ENCODE data around the gene FMN1. TPM values are rescaled to one million over a fixed set of nuclear protein-coding genes. Genes with fewer than 3 reads are reported as not detected.

Gene FMN1
- total RNA-seq, 1 experiment from 2014 or later = 3.9 TPM

DNA sequence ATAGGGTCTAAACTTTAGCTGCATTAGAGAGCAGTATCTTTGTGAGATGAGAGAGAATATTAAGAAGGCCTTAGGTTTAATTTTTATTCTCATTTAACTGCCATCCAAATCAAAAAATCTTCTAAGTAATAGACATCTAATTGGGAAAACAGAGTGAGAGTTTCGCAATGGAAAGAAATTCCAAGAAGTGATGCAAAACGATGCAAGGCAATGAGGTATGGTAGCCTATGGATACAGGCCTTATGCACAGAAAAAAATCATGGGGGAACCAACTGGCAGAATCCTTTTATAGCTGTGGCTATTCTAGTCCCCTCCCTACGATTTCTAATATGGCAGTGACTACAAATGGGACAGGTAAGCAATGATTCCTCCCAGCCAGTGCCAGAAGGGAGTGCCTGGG, 250.8 kb downstream of the FMN1 start:
- POLR2A ChIA-PET = no interaction called here
- BruUV-seq (replicated peaks) = no TSS peak
- TF ChIP-seq TCF7L2 (IDR thresholded peaks at IDR 0.05; ENCODE audit: low read depth, low read length) (no peak), POLR2AphosphoS5 (IDR thresholded peaks at IDR 0.05; ENCODE audit: low read depth, low read length) (no peak), SIN3A (IDR thresholded peaks at IDR 0.05; ENCODE audit: borderline replicate concordance, insufficient read depth, low read depth, low read length) (no peak), CTCF (IDR thresholded peaks at IDR 0.05) (no peak), REST (IDR thresholded peaks at IDR 0.05; ENCODE audit: insufficient read depth in 1 of 2, low read depth in 2 of 2, low read length in 1 of 2) (no peak)
- no peak for DNase-seq (ENCODE audit: low read depth, low spot score)
- CTCF ChIA-PET = no interaction called here
- H3K27me3 ChIP-seq (ENCODE audit: control insufficient read depth, insufficient read depth, low read length) = no peaks in the 10 kb centered on the region
- H3K27ac ChIP-seq (ENCODE audit: low read length) = no peak overlapping the region
- no peaks in the 10 kb centered on the region for H3K36me3 ChIP-seq (ENCODE audit: control insufficient read depth, insufficient read depth, low read length)
- H3K4me3 ChIP-seq (ENCODE audit: low read depth in 2 of 2, low read length in 2 of 2) = no peak overlapping the region
- no peaks in the 10 kb centered on the region for H3K4me1 ChIP-seq (ENCODE audit: control insufficient read depth, insufficient read depth, low read length)
- H3K9me3 ChIP-seq (ENCODE audit: control insufficient read depth, insufficient read depth, low read depth, low read length) = no peaks in the 10 kb centered on the region
- ATAC-seq = no peak
- in situ Hi-C loops (cut with HindIII; ENCODE audit: low pct_unique_long_range_greater_than_20kb, low sequenced_read_pairs) = no loop called here
- intact Hi-C loops (cut with micrococcal nuclease; ENCODE audit: unreplicated experiment) = no loop called here

GRCh38 chr15:32942401-32942841, 252.1 kb downstream of the FMN1 start:
- POLR2A ChIA-PET = no interaction called here
- intact Hi-C loops (cut with micrococcal nuclease; ENCODE audit: unreplicated experiment) (no loop called here), in situ Hi-C loops (cut with HindIII; ENCODE audit: low pct_unique_long_range_greater_than_20kb, low sequenced_read_pairs) (no loop called here)
- Histone ChIP-seq H3K27ac (ENCODE audit: low read length) (no peak overlapping the region), H3K4me1 (ENCODE audit: control insufficient read depth, insufficient read depth, low read length) (no peaks in the 10 kb centered on the region), H3K4me3 (ENCODE audit: low read depth in 2 of 2, low read length in 2 of 2) (no peak overlapping the region), H3K9me3 (ENCODE audit: control insufficient read depth, insufficient read depth, low read depth, low read length) (no peaks in the 10 kb centered on the region), H3K36me3 (ENCODE audit: control insufficient read depth, insufficient read depth, low read length) (no peaks in the 10 kb centered on the region), H3K27me3 (ENCODE audit: control insufficient read depth, insufficient read depth, low read length) (no peaks in the 10 kb centered on the region)
- CTCF ChIA-PET = no interaction called here
- ATAC-seq (no peak), DNase-seq (ENCODE audit: low read depth, low spot score) (no peak)
- no TSS peak for BruUV-seq (replicated peaks)
- TF ChIP-seq TCF7L2 (IDR thresholded peaks at IDR 0.05; ENCODE audit: low read depth, low read length) (no peak), CTCF (IDR thresholded peaks at IDR 0.05) (no peak), POLR2AphosphoS5 (IDR thresholded peaks at IDR 0.05; ENCODE audit: low read depth, low read length) (no peak), SIN3A (IDR thresholded peaks at IDR 0.05; ENCODE audit: borderline replicate concordance, insufficient read depth, low read depth, low read length) (no peak), REST (IDR thresholded peaks at IDR 0.05; ENCODE audit: insufficient read depth in 1 of 2, low read depth in 2 of 2, low read length in 1 of 2) (no peak)
